Left renal cortex interstitium (tissue), 4 donors: ENCODE measurements around the gene F12. TPM values are rescaled to one million over a fixed set of nuclear protein-coding genes. Genes with fewer than 3 reads are reported as not detected.
A peak's percentile ranks its signal among the peaks of the same experiment; 100 is the strongest.

Experiments used
- DNase-seq, 4 donors: peaks; one replicate each; pipeline ENCODE4 v3.0.0-alpha.2; 2013; ENCODE audit warnings: low read depth in 4 of 4, low spot score in 2 of 4, missing footprints in 1 of 4
- polyA plus RNA-seq, 4 donors: library from polyadenylated mRNA; unstranded; fragments of 120-200 nt; gene quantifications; one replicate each; pipeline ENCODE4 v1.2.1, GENCODE V29; 2013; ENCODE audit not compliant: insufficient read length in 4 of 4

Gene F12
- polyA plus RNA-seq, 4 donors = 4.2 to 19.8 (median 10.8) TPM

DNA sequence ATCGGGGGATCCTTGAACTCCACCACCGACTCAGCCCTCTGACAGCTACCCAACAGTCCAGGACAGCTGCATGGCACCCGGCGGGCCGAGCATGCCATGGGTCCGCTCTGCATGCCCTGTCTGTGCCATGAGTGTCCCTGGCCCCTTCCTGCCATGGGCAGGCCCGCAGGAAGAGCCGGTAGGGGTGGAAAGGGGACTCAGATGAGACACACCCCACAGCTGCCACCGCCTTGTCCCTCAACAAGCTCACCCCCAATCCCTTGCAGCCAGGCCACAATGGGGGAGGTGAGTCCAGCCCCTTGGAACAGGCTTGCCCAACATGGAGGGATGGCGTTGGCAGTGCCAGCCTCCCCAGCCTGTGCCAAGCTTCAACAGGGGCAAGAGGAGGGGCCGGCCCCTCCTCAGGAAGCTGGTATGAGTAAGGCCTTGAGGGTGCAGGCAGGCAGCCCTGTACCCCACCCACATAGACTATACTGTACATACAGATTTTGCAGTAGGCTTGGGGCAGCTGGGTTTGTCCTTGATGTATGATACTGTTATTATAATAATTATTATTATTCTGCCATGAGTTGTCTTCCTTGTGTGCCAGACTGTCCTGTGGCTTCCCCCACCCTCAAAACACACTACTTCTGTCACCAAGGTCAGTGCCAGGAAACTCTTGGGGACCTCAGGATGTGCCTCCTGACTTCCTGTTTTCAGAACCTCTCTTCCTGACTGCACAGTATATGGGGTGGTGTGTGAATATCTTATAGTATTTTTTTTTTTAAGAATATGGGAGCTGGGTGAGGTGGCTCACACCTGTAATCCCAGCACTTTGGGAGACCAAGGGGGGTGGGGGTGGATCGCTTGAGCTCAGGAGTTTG is 37.1 kb downstream of the F12 start:
- no peak for DNase-seq

DNA sequence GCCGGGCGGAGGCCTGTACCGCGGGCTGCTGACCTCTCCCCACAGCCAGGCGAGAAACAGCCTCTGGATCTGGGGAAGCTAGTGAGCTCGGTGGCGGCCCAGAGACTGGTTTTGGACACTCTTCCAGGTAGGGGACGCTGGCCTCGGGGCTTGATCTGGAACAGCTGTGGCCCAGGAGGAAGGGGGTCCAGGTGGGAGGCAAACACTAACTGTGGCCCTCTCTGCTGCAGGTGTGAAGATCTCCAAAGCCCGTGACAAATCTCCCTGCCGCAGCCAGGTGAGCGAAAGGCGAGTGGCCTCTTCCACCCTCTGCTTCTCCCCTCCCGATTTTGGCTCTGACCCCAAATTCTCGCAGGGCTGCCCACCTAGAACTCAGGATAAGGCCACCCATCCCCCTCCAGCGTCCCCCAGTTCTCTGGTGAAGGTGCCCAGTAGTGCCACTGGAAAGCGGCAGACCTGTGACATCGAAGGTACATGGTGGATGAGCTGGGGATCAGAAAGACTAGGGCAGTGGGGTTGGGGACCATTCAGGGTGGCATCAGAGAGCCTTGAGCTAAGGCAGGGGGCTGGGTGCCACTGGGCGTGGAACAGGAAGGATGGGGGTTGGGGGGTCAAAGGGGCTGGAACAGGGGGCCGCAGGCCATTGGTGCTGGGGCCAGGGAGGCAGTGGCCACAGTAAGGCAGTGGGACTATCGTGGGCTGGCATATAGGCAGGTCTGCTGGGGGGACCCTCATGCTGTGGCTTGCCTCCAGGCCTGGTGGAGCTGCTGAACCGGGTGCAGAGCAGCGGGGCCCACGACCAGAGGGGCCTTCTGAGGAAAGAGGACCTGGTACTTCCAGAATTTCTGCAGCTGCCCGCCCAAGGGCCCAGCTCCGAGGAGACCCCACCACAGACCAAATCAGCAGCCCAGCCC is 38.0 kb downstream of the F12 start:
- no peak for DNase-seq

DNA sequence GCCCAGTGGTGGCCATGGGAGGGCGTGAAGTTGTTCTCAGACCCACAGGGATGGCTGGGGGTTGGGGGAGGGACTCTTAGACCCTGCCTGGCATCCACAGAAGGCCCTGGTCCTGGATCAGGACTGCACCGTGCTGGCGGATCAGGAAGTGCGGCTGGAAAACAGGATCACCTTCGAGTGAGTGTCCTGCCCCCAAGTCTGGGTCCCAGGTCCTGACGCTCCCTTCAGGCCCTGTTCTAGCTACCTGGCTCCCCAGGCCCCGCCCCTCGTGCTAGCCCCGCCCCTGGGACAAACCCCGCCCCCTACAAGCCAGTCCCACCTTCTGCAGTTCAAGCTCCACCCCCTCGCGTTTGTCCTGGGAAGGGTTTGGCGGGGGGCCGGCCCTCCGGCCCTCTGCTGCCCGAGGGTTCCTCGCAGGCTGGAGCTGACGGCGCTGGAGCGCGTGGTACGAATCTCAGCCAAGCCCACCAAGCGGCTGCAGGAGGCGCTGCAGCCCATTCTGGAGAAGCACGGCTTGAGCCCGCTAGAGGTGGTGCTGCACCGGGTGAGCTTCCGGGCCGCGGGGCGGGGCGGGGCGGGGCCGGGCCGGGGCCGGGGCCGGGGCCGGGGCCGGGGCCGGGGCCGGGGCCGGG is 38.8 kb downstream of the F12 start:
- DNase-seq = peak in 3 of 4 donors; percentile 39 to 74 (median 69)

DNA sequence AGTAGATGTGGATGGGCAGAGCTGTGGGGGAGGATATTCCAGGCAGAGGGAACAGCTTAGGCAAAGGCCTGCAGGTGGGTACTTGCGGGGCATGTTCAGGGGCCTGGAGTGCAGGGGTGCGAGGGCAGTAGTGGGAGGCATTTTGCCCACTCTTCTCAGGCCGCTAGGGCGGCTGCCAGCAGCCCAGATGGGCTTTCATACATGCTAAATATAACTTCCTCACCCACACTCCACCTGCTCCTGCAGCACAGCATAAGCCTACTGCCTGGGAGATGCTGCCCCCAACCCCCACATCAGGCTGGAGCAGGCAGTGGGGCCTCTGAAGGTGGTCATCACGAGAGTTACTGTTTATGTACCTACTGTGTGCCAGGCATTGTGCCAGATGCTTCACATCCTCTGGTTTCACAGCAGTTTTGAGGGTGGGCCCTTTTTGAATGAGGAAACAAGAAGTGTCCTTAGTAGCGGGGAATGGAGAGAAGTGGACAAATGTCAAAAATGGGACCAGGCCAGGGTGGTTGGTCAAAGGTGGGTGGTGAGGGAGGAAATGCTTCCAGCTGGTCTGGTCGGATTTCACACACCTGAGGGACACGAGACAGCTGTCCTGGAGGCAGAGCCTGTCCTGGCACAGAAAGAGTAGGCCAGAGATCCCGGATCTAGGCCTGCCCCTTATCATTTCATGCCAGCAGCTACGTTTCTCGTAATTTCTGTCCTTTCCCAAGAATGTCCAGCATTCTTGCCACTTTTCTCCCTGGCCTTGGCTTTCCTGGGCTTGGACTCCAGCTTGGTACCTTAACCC is 39.5 kb downstream of the F12 start:
- DNase-seq = no peak

DNA sequence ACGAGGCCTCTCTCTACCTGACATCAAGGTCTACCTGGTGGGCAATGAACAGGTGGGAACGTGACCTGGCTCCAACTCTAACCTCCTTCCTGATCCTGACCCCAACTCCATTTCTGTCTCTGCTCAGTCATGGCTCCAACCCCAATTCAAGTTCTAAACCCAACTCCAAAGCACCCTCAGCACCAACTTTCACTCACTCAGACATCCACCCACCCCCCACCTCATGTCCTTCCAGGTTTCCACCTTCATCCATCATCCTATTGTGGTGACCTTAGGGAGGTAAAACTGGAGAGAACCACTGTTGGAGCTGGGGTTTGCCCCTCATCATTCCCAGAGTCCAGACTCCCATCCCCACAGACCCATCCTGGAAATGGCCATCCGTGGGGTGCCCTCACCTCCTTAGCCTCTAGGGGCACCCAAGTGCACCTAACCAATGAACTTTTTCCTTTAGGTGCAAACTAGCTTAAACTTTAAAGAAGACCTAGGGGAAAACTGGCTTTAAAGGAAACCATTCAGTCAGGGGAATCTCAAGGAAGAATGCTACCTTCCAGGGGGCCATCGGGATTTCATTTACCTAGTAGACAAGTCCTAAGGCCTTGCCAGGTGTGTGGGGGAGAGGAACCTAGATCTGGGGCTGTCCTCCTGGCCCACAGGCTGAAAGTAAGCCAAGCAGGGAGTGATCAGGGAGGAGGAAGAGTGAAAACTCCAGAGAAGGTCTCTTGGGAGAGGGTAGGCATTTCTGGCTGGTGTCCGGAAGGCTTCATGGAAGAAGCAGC is 40.3 kb downstream of the F12 start:
- DNase-seq = no peak

DNA sequence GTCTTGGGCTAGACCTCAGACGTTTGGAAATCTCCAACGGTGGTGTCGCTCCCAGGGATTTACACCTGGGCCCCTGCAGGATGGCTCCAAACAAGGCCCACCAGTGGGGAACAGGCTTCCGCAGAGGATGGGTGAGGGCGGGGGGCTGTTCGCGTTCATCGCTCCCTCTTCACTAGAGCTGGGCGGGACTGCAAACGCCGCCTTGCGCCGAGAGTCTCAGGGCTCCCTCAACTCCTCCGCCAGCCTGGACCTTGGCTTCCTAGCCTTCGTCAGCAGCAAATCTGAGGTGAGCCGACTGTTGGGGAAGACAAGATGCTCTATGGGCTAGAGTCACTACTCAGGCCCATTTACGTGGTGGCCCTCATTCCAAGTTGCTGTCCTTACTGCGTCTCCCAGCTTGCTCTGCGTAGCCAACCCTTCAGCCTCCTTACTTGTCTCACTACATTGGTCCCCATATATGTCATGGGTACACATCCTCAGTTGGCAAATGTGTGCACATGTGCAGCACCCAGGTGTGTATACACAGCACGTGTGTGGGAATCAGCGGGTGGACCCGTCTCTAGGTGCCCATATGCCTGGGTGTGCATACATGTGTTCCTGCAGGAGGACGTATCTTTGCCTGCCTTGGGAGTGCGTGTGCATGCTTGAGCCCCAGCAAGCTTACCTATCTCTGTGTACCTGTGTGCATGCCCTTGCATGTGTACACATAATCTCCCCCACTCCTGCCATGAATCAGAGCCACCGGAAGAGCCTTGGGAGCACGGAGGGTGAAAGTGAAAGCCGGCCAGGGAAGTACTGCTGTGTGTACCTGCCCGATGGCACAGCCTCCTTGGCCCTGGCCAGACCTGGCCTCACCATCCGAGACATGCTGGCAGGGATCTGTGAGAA is 41.1 kb downstream of the F12 start:
- DNase-seq = no peak

DNA sequence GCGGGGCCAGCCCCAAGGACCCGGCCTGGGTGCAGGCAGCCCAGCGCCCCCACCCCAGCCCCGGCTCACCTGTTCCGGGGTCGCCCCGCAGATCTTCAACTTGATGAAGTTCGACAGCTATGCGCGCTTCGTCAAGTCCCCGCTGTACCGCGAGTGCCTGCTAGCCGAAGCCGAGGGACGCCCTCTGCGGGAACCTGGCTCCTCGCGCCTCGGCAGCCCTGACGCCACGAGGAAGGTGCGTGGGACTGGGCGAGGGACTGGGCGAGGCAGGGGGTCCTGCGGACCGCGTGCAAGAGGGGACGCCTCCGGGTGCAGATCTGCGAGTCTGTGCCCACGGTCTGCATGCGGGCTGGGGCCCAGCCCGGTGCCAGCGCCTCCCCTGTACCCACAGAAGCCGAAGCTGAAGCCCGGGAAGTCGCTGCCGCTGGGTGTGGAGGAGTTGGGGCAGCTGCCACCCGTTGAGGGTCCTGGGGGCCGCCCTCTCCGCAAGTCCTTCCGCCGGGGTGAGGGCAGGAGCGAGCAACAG is 42.0 kb downstream of the F12 start:
- no peak for DNase-seq

DNA sequence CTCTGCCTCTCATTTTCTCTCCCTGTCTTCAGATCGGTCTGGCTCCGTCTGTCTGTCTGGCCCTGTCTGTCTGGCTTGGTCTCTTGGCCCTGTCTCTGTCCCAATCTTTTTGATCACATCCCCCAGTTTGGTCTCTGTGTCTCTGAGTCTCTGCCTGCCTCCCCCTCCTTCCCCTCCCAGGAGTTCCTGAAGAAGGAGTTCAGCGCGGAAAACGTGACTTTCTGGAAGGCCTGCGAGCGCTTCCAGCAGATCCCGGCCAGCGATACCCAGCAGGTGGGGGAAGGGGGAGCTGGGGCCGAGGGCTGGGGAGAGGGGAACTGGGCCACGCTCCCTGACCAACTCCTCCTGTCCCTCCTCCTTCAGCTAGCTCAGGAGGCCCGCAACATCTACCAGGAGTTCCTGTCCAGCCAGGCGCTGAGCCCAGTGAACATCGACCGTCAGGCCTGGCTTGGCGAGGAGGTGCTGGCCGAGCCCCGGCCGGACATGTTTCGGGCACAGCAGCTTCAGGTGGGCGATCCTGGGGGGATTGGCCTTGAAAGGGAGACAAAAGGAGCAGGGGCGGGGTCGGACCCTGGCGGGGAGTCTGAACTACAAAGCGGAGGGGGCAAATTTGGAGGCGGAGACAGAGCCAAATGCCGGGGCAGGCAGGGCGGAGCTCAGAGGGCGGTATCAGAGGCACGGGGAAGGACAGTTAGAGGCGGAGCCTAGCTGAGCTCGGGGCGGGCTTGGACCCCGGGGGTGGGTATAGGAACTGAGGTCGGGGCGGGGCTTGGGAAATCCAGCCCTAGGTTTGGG is 42.6 kb downstream of the F12 start:
- peak; percentile 74 to 85 (median 82) for DNase-seq

DNA sequence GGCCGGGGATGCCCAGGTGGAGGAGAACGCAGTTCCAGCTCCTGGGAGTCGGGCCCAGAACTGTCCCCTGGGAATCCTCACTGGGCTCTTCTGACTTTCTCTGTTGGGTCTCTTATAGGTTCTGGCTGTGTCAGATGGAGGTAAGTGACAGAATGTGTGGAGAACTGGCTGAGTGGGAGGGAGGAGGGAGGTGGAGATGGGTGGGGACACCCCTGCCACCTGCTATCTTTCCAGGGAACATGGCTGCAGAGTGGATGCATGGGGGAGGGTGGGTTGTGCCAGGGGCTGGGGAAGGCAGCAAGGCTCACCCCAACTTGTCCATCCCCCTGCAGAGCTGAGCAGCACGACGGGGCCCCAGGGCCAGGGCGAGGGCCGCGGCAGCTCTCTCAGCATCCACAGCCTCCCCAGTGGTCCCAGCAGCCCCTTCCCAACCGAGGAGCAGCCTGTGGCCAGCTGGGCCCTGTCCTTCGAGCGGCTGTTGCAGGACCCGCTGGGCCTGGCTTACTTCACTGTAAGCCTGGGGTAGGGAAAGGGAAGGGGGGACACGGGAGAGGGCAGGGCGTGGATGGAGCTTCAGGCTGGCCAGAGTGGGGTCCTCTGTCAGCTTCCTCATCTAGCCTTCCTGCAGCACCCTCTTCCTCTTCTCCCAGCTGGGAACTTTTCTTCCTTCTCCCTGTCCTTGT is 43.4 kb downstream of the F12 start:
- DNase-seq = no peak

DNA sequence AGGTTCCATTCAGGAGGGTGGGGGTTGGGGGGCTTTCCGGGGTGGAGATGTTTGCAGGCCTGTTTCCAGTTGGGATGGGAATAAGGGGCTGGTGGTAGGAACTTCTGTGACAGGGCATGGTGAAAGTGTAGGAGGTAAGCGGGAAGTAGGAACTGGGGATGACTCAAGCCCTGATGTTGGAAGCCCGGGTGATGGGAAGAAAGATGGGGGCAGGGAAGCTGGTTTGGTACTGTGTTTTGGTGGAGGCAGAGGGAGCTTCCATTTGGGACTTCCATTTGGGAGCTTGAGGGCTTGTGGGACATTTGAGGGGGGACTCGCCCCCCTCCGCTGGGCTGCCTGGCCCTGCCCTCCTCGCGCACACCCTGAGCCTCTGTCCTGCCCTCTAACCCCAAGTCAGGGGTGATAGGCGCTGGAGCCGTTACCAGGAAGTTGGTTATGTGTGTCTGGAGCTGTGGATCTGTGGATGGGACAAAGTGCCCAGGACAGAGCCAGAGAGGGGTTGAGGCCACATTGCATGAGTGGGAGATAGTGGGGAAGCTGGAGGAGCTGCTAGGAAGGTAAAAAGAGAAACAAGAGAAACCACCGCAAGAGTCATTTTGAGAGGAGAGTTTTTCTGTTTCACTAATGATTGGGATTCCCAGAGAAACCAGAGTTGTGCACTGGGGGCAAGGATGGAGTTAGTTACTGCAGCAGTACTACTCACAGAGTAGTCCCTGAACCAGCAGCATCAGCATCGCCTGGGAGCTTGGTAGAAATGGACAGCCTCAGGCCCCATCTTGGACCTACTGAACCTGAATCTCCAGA is 45.0 kb downstream of the F12 start:
- DNase-seq = no peak

DNA sequence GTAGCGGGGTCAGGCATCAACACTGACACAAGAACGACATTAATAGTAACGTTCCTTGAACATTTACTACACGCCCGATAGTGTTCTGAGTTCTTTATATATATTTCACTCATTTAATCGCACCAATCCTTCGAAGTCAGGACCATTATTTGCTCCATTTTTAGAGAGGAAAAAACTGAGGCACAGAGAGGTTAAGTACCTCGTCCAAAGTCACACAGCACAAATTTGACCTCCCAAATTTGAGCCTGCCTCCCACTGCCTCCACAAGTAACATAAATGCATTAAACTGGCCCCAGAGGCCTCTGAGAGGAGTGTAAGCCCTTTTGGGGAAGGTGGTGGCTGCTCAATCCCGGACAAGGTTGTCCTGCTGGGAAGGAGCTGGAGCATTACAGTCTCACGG is 45.8 kb downstream of the F12 start:
- DNase-seq = no peak

DNA sequence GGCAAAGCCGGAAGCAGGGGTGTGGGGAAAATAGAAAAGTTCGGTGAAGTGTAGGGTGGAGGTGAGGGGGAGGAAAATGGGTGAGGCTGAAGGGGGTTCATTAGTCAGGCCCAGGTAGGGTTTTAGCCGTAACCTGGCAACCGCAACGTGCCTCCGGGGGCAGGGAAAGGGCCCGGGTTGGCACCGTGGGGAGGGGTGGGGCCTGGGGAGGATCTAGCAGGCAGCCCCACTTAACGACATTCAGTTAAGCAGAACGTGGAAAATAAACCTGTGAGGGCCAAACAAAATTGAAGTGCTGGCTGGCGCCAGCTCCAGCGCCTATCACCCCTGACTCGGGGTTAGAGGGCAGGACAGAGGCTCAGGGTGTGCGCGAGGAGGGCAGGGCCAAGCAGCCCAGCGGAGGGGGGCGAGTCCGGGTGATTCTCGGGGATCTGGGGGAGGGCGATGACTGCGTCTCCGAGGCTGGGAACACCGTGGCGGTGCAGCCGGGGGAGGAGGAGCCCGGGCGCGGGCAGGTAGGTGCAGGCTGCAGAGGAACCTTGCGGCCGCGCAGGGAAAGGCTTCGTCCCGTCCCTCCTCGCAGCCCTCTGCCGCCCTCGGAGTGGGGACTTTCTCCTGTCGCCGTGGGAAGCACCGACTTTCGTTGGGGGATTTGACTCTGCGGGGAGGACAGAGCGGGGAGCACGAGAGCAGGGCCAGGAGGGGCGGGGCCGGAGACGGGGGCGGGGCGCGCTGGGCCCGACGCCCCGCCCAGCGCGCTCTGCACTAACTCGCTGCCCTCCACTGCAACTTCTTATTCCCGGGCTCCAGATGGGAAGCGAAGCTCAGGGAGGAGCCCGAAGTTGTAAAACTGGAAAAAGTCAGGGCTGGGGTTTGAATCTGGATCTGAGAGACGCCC is 46.5 kb downstream of the F12 start:
- DNase-seq = peak in 1 of 4 donors; percentile 37

DNA sequence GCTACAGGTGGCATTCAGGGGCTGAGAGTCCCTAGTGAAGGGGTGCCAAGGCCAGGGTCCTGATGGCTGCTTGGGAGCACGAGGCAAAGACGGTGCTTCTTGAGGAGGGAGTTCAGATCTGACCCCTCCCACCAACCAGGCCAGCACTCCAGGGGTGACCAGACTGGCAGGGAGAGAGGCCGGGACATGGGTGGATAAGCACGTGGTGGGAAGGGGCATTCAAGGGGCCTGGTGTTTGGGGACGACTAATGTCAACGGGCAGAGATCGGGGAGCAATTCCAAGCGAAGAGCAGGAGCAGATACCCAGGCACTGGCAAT is 47.1 kb downstream of the F12 start:
- no peak for DNase-seq

DNA sequence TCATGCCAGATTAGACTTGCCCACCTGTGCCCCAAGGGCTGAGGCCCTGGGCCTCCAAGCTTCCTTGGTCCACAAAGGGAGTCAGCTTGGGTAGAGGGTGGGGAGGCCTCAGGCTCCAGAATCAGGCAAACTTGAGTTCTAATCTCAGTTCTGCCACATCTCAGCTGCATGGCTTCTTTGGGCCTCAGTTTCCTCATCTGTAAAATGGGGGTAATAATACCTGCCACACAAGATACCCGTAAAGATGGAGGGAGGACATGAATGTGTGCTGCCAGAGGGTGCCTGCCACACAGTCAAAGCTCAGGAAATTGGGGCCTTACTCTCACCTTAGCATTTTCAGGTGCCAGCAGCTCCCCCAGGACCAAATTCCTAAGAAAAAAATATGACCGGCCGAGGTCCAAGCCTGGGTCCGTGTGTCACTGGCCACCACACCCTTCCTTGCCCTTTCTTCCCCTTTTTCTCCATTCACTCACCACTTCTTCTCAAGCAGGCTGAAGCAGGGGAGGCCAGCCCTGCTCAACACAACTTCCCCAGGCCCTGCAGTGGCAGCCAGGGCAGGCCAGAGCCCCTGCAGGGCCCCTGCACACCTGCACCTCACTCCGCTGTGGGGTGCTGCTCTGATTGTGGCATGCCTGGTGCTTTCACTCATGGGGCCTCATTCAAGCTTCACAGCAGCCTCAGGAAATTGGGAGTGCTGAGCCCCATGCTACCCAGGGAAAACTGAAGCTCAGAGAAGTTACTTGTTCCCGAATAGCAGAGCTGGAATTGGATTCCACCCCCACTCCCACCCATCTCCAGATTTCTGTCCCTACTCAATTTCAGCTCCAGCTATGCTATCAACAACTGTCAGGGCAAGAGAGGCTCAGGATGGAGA is 47.7 kb downstream of the F12 start:
- no peak for DNase-seq
